ENCODE results near the gene ASTN2.

DNA sequence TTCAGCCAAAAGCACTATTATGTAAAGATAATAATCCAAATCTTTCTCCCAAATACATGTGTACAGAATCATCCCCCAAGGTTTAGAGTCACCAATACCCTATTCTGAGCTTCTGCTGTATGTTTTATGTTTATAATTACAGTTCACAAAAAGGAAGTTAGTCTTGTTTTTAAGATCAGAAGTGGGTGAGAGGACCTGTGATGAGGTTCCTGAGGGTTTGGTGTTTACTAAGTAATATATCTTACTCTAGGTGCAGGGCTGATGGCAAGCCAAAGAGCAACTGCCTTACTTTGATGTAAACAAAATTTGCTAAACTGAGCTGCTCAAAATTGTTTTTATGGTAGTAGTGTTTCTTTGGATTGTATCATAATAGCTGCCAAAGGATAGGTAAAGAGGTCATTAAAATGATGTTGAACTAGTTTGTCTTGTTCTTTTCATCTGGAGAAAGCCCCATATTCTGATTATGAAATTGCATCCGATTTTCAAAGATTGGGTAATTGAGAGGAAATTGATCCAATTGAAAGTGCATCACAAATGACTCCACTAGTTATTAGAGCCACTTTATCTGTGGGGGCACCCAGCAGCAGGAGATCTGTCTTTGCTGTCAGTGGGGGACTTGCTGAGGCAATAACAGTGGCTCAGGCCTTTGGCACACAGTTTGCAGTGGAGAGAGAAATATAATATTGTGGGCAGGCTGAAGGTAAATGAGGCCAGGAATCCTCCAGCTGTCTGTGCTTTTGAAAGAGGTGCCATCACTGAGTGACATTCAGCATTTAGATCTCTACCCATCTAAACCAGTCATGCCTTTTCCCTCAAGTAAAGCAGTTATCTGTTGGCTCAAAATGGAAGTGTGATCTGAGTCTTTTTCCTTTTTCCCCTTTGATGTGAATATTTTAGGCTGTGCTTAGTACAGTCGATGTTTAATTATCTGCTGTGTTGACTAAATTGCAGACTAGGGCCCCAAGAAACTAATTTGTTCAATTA is 713.7 kb downstream of the ASTN2 start:
- TF ChIP-seq, protein P1, sequence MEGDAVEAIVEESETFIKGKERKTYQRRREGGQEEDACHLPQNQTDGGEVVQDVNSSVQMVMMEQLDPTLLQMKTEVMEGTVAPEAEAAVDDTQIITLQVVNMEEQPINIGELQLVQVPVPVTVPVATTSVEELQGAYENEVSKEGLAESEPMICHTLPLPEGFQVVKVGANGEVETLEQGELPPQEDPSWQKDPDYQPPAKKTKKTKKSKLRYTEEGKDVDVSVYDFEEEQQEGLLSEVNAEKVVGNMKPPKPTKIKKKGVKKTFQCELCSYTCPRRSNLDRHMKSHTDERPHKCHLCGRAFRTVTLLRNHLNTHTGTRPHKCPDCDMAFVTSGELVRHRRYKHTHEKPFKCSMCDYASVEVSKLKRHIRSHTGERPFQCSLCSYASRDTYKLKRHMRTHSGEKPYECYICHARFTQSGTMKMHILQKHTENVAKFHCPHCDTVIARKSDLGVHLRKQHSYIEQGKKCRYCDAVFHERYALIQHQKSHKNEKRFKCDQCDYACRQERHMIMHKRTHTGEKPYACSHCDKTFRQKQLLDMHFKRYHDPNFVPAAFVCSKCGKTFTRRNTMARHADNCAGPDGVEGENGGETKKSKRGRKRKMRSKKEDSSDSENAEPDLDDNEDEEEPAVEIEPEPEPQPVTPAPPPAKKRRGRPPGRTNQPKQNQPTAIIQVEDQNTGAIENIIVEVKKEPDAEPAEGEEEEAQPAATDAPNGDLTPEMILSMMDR (IDR thresholded peaks at IDR 0.05; ENCODE audit: low read depth, low read length, poor library complexity, severe bottlenecking) = no peak
- TF ChIP-seq EZH2phosphoT487 (IDR thresholded peaks at IDR 0.05; ENCODE audit: borderline replicate concordance, low read length) = no peak

All from DOHH2 (cell line).